Dedifferentiated amniotic fluid mesenchymal stem cell (primary cell): ENCODE measurements around the gene CDH4.
"Not testable (repeated sequence)": the region's sequence is repeated elsewhere in the genome, so short reads cannot be mapped to it uniquely, and the experiment has no call there.

Experiments used
- DNase-seq: peaks from one replicate; pipeline ENCODE4 v3.0.0-alpha.2; 2016; ENCODE audit errors: extremely low spot score

Gene CDH4

DNA sequence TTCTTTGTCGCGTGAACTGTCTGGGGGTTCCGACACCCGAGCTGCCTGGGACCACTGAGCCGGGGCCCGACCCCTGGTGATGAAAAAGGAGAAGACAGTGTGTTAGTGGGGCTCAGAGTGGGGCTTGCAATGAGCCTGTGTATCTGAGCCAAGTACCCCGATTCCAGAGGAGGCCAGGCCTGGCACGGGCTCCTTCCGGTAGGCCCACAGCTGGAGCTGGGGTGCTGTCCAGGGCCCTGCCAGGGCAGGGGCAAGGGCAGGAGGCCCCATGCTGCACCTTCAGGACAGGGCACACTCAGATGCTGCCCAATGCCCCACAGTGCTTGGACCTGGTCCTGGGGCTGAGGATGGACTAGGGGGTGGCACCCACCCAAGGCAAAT is 724.2 kb downstream of the CDH4 start:
- DNase-seq = no peak

- no peak for DNase-seq
These were observed 724.8 kb downstream of the CDH4 start for GRCh38 chr20:61976644-61977418.

- no peak for DNase-seq
These were observed 725.3 kb downstream of the CDH4 start for GRCh38 chr20:61977419-61977786.

- no peak for DNase-seq
These were observed 726.4 kb downstream of the CDH4 start for GRCh38 chr20:61978491-61978890.

- DNase-seq = no peak
These were observed 727.0 kb downstream of the CDH4 start for GRCh38 chr20:61979090-61979489.

- no peak for DNase-seq
These were observed 727.9 kb downstream of the CDH4 start for GRCh38 chr20:61979701-61980635.

DNA sequence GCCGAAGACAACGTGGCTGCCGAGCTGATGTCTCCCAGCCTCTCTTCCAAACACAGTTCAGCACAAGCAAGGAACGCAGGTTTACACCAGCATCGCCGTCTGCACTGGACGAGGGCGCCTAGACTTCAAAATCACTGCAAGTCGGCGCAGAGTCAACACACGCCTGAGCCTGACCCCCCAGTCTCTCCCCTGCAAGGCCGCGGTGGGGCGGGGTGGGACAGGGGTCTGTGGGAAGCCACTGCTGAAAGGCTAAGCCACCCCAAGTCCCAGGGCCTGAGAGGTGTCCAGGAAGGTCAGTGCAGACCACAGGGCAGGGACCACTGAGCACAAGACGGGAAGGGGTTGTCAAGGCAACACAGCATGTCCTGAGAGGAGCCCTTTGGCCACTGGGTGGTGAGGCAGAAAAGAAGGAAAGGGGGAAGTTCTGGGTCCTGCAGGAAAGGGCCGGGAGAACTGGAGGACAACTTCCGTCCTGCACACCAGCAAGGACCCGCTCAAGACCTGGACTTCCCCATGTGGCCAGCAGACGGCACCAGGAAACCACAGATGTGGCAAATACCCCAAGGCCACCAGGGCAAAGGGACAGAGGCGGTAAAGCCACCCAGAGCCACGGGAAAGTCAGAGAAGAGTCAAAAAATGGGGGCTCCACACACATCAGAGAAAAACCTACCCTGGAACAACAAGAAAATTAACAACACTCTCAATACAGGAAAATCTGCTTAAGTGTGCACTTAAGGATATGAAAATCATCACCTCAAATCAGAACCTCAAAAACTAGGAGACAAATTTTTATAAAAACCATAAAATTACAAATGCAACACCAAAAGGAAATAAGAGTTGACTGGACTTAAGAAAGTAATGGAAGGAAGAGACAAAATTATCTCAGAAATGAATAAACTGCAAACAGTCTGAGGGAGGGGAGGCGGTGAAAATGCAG is 728.9 kb downstream of the CDH4 start:
- DNase-seq = no peak

GRCh38 chr20:61981691-61982090 is 729.6 kb downstream of the CDH4 start:
- not testable (repeated sequence) for DNase-seq

DNA sequence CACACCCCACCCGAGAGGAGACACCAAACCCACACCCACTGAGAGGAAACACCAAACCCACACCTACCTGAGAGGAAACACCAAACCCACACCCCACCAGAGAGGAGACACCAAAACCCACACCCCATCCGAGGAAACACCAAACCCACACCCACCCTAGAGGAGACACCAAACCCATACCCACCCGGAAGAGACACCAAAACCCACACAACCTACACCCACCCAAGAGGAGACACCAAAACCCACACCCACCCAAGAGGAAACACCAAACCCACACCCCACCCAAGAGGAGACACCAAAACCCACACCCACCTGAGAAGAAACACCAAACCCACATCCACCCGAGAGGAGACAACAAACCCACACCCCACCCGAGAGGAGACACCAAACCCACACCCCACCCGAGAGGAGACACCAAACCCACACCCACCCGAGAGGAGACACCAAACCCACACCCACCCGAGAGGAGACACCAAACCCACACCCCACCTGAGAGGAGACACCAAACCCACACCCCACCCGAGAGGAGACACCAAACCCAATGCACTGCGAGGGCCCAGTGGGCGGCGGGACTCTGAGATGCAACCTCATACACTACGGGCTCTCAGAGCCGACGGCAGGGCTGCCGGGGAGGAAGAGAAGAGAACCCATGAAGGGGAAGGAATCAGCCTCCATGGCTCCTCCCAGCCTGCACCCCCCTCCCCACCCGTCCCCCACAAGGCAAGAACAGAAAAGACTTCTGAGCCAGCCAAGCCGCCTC is 730.3 kb downstream of the CDH4 start:
- no peak for DNase-seq

- DNase-seq = no peak
These were observed 730.9 kb downstream of the CDH4 start for GRCh38 chr20:61982951-61983315.

DNA sequence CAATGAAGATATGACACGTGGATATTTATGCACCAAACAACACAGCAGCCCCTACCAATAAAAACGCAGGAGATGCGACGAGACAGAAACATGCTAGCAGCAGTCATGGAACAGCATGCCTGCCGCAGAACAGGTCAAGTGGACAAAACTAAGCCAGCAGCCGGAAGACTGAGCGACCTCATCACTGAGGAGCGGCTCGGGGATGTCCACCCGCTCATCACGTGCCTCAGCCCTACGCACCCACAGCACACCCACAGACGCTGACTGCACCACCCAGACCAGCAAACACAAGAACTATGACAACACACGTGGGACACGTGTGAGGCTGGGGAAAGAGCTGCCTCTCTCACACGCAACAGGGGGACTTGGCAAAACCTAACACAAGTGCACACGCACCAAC is 731.9 kb downstream of the CDH4 start:
- DNase-seq = no peak

GRCh38 chr20:61984431-61984830 is 732.4 kb downstream of the CDH4 start:
- not testable (repeated sequence) for DNase-seq

DNA sequence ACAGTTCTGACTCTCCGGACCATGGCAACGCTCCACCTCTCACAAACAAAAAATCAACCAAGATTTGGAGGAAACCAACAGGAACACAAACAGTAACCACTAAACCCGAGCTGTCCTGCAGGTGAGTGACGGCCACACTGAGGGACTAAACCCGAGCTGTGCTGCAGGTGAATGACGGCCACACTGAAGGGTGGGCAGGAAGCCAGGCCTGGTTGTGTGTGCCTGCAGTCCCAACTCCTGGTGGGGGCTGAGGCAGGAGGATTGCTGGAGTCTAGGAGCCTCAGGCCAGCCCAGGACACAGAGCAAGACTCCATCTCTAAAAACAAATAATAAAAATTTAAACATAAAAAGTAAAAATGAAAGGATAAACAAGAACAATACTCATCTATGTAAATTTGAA is 733.0 kb downstream of the CDH4 start:
- DNase-seq = no peak

DNA sequence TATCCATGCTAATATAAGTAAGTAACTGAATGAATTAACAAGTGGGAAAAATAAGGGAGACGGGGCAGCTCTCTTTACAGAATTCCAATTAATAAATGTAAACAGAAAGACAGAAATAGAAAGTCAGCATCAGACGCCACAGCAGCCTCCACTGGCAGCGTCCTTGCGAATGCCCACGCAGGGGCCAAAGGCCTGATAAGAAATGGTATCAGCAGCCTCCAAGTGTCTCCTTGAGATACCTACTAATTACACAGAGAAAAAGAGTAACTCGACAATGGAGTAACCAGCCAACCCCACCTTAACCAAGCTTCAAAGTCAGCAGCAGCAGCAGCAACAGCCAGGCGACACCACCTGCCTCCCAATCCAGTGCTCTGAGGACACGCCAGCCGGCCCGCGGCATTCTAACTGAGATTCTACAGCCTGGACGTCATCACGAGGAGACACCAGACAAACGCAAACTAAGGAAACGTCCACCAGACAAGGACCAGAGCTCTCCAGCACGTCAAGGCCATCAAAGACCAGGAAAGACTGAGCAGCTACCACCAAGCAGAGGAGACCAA is 734.8 kb downstream of the CDH4 start:
- DNase-seq = no peak

DNA sequence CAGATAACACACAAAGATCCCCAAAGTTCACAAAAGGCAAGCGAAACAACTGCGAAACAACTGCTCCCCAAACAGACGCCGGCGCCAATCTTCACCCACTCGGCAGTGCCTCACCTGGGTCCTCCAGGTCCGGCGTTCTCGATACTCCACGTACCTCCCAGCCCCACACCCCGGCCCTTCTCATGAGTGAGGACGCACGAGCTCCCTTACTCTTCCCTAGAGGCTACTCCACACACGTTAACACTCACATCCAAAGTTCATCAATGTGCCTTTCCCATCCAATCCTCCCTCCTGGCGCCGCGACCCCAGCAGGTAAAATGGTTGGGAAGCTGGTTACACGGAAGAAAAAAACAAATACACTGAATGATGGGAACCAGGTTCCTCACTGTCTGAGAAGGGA is 736.6 kb downstream of the CDH4 start:
- DNase-seq = no peak

GRCh38 chr20:61989741-61990140 is 737.7 kb downstream of the CDH4 start:
- no peak for DNase-seq
